WERI-Rb-1 (cell line): ENCODE data around the gene CIRBP.

Source experiments
- DNase-seq: peaks from one replicate; pipeline ENCODE4 v3.0.0-alpha.2; 2020
- H3K27ac ChIP-seq: fragments of 250-450 bp; sonication (Bioruptor Pico); 2 replicates; pipeline ENCODE4 v1.5.1; 2020; ENCODE audit warnings: mild to moderate bottlenecking, moderate library complexity
- H3K27me3 ChIP-seq: fragments of 250-450 bp; sonication (Bioruptor Pico); 2 replicates; pipeline ENCODE4 v1.5.1; 2021; ENCODE audit warnings: mild to moderate bottlenecking, low read depth, moderate library complexity; ENCODE audit not compliant: insufficient read depth, severe bottlenecking
- H3K36me3 ChIP-seq: fragments of 250-450 bp; sonication (Bioruptor Pico); 2 replicates; pipeline ENCODE4 v1.5.1; 2020; ENCODE audit warnings: mild to moderate bottlenecking, moderate library complexity
- H3K4me3 ChIP-seq: 2 replicates; pipeline ENCODE4 v1.5.1; 2011; ENCODE audit warnings: low read depth, mild to moderate bottlenecking, control low read depth, low read length
- H3K9me3 ChIP-seq: fragments of 250-450 bp; sonication (Bioruptor Pico); 2 replicates; pipeline ENCODE4 v1.5.1; 2021; ENCODE audit warnings: mild to moderate bottlenecking, moderate library complexity; ENCODE audit not compliant: severe bottlenecking
- TF ChIP-seq, protein P1 (sequence below): IDR thresholded peaks from 2 replicates; pipeline ENCODE4 v1.5.1; 2011; ENCODE audit warnings: low read depth, mild to moderate bottlenecking, control low read depth, inconsistent platforms, low read length

The CIRBP gene

DNA sequence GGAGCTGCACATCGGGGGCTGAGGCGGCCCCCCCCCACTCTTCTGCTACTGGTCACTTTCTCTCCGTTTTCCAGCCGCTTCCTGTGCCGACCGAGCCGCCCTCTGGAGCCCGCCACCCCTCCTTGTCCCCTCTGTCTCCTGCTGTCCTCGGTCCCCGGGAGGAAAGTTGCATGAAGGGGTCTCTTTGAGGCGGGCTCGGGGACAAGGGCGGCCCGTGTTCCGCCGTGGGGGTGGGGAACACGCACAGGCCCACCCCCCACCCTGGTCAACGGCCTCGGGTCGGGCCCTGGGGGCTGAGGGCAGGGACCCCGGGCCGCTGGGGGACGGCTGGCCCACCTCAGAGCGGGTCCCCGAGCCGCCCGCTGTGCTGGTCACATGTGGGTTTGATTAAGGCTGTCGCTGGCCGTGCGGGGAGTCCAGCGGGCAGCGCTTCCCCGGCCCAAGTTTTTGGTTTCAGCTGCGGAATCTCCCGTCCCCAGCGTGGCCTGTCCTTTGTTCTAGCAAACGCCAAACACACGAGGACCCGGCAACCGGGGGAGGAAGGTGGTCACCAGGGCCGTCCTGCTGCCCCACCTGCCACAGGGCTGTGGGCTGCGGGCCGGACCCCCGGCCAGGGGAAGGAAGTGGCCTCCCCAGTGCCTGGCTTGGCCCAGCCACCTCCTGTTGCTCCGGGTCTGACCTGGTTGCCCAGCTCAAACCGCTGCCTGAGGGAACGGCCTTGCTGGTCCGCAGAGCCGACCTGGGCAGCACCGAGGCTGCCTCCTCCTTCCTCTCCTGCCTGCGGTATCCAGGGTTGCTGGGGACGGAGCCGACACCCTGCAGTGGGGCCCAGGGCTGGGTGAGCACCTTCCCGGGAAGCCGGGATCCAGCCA lies 18.5 kb downstream of the CIRBP start:
- H3K27me3 ChIP-seq, result no peaks in the 10 kb centered on the region
- H3K9me3 ChIP-seq, result no peaks in the 10 kb centered on the region
- TF ChIP-seq, protein P1, sequence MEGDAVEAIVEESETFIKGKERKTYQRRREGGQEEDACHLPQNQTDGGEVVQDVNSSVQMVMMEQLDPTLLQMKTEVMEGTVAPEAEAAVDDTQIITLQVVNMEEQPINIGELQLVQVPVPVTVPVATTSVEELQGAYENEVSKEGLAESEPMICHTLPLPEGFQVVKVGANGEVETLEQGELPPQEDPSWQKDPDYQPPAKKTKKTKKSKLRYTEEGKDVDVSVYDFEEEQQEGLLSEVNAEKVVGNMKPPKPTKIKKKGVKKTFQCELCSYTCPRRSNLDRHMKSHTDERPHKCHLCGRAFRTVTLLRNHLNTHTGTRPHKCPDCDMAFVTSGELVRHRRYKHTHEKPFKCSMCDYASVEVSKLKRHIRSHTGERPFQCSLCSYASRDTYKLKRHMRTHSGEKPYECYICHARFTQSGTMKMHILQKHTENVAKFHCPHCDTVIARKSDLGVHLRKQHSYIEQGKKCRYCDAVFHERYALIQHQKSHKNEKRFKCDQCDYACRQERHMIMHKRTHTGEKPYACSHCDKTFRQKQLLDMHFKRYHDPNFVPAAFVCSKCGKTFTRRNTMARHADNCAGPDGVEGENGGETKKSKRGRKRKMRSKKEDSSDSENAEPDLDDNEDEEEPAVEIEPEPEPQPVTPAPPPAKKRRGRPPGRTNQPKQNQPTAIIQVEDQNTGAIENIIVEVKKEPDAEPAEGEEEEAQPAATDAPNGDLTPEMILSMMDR, result no peak
- no peak overlapping the region for H3K4me3 ChIP-seq
- no peak for DNase-seq
- no peak overlapping the region for H3K27ac ChIP-seq
- peaks cover 5% of the 10 kb centered on the region; the same call in 1 of the 2 replicates for H3K36me3 ChIP-seq

DNA sequence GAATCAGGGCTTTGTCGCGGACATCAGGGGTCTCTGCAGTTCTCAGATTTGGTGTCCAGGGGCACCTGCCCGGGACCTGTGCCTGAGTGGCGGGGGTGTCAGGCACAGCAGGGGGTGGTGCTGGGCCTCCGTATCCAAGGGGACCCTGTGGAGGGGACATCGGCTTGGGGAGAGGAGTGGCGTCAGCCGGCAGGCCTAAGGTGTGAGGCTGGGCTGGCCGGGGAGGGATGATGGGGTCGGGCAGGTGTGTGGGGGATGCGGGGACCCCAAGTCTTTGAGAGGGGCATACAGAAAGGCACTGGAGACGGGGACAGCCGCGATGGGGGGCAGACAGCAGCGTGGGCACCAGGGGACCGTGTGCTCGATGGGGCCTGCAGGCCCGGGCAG lies 19.1 kb downstream of the CIRBP start:
- Histone ChIP-seq H3K27me3 (no peaks in the 10 kb centered on the region), H3K9me3 (no peaks in the 10 kb centered on the region), H3K27ac (no peak overlapping the region), H3K36me3 (peaks cover 5% of the 10 kb centered on the region; the same call in 1 of the 2 replicates), H3K4me3 (no peak overlapping the region)
- TF ChIP-seq, protein P1, result no peak
- DNase-seq, result no peak

DNA sequence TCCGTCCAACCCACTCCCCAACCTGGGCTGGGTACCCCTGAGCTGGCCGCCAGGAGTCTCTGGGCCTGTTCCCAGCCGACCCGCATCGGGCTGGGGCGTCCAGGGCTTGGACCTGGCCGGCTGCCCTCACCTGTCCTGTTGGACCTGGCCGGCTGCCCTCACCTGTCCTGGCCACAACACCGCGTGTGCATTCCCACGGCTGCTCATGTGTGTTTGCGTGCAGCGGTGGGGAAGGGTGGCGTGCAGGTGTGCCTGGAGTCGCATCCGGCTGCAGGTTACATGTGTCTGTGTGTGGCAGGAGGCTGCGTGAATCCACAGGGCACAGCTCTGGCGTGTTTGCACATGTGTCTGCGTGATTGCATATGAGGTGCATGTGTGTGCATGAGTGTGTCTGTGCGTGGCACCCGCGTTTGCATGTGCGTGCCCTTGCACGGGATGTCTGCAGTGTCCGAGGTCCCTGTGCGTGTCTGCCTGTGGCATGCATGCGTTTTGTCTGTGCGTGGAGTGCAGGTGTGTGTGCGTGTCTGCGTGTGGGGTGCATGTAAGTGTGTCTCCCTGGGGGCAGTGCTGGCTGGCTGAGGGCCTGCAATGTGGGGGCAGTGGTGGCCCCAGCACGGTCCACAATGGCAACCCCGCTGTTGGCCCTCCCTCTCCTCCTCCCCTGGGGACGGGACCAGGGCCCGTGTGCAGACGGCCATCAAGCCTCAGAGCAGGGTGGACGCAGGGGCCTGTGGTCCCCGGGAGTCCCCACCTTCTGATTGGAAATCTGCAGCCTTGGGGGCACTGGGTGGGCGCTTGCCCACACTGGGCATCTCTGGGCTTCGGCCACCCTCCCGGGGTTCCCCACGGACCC lies 19.9 kb downstream of the CIRBP start:
- Histone ChIP-seq H3K9me3 (no peaks in the 10 kb centered on the region), H3K4me3 (no peak overlapping the region), H3K27ac (no peak overlapping the region), H3K27me3 (no peaks in the 10 kb centered on the region), H3K36me3 (peaks cover 5% of the 10 kb centered on the region; the same call in 1 of the 2 replicates)
- no peak for DNase-seq
- TF ChIP-seq, protein P1, result no peak

DNA sequence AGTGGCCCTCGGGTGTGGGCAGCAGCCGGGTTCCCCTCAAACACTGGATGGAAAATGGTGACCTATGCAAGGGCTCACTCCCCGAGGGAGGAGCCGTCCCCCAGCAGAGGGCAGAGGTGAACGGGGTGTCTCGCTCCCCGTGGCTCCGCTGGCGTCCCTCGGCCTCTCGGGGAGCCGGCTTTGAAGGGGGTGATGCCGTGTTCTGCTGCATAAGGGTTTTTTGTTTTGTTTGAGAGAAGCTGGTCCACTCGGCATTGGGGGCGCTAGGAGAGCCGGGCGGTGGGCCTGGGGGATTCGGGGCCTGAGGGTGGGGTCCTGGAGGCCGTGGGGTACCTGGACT lies 20.5 kb downstream of the CIRBP start:
- Histone ChIP-seq H3K27ac (no peak overlapping the region), H3K36me3 (peaks cover 5% of the 10 kb centered on the region; the same call in 1 of the 2 replicates), H3K9me3 (no peaks in the 10 kb centered on the region), H3K27me3 (no peaks in the 10 kb centered on the region), H3K4me3 (no peak overlapping the region)
- DNase-seq, result no peak
- TF ChIP-seq, protein P1, result no peak

DNA sequence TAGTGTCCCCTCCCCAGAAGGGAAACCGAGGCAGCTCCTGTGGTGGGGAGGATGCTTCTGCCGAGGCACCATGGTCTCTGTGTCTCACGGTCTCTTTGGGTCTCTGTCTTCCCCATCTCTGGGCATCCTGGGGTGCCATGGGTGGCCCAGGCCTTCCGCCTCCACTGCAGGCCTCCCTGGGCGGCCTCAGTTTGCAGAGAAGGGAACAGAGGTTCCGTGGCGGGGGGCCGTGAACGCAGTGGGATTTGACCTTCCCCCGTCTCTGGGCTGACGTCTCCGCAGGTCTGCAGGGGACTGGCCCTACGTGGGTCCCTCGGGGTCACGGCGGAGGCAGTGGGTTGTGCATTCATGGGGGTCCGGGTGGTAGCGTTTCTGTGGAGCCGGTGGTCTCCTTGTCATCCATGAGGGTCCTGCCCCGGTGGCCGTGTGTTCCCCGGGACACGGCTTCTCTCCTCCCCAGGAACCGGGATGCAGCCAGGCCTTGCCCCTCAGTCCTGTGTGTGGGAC lies 21.1 kb downstream of the CIRBP start:
- TF ChIP-seq, protein P1, result no peak
- no peak overlapping the region for H3K27ac ChIP-seq
- H3K9me3 ChIP-seq, result no peaks in the 10 kb centered on the region

More for the DNA sequence above, 21.1 kb downstream of the CIRBP start:
- DNase-seq, result no peak
- Histone ChIP-seq H3K36me3 (peaks cover 5% of the 10 kb centered on the region; the same call in 1 of the 2 replicates), H3K4me3 (no peak overlapping the region), H3K27me3 (no peaks in the 10 kb centered on the region)
